Stimulated activated CD8-positive, alpha-beta memory T cell treated with anti-CD3 and anti-CD28 coated beads, Interleukin-12 subunit alpha, Interleukin-12 subunit beta, amount 100 ng/mL, for 4 hours (primary cell): ENCODE data around the gene CCDC141.

Source experiments
- DNase-seq: peaks from one replicate; pipeline ENCODE4 v3.0.0-alpha.2; 2020; ENCODE audit warnings: low read depth

CCDC141 gene

DNA sequence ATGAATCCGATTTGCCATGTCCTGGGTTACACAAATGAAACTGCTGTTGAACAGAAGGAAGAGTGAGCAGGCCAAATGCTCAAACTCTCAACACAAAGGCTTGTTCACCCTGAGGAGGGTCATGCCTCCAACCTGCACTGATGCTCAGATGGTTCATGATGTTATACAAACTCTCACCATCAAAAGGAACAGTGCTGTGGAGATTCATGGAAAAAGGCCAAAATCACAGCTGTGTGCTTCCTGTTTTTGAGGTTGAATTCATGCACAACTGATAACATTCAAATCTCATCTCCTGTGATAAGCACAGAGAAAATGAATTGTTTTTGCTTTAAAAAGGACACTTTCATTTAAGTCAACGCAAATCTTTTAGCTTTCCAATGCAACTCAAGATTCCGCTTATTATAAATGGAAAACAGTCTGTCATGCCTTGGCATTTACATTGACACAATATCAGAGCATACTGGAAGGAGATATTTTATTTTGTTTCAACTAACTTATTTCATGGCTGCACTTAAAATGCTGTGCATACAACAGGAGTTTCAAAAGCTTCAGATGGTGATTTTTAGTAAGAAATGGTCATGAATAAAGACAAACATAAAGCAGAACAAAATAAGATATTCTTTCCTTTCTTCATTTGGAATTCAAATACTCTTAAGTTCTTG, 220.5 kb downstream of the CCDC141 start:
- DNase-seq: no peak

DNA sequence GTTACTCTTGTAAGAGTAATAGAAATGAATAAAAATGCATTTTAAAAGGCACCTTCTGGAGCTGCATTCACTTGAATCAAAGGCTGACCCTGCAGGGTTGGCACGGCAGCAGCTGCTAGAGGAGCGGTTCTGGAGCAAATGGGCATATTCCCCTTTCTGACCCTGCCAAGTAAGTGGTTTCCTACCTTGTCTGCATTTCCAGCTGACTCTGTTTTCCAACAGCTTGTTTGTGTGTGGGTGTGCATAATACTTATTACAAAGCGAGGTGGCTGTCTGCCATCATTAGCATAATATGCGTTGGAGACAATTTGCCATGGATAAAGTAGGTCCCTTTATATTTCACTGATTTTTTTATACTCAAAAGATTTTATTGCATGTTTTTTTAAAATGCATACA, 221.5 kb downstream of the CCDC141 start:
- DNase-seq: no peak

DNA sequence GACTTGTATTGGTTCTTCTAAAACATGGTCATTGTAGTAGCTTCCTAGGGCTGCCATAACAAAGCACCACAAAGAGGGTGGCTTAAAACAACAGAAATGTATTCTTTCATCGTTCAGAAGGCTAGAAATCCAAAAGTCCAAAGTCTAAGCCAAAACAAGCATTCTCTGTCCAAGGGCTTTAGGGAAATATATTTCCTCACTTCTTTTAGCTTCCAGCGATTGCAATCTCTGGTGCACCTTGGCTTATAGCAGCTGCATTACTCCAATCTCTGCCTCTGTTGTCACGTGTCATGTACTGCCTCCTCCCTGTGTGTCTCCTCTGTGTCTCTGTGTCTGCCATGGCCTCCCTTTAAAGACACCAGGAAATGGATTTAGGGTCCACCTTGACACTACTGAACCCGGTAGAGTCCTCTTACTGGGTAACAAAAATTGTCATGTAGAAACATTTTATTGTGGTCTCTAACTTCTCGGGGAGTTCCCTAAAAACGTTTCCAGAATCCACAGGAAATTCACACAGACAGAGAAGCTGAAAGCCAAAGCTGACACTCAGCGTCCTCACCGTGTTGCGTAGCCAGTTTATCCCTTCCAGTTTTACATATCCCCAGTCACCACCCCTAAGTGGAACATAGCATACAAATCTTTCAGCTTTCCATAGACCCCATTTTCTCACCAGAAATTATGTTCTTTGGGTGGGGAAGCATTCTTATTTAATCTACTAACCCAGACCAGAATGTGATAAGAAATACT, 222.0 kb downstream of the CCDC141 start:
- no peak for DNase-seq

DNA sequence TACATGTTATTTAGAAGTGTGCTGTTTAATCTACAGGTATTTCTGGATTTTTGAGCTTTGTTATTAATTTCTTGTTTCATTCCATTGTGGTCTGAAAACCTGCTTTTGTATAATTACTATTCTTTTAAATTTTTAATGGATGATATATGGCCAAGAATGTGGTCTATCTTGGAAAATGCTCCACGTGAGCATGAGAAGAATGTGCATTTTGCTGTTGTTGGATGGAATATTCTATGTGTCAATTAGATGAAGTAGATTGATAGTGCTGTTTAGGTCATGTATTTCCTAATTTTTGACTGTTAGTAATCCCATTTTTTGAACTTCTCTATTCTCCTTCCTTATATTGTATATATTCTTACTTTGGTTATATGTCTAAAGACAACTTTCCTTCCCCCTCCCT, 222.8 kb downstream of the CCDC141 start:
- no peak for DNase-seq

DNA sequence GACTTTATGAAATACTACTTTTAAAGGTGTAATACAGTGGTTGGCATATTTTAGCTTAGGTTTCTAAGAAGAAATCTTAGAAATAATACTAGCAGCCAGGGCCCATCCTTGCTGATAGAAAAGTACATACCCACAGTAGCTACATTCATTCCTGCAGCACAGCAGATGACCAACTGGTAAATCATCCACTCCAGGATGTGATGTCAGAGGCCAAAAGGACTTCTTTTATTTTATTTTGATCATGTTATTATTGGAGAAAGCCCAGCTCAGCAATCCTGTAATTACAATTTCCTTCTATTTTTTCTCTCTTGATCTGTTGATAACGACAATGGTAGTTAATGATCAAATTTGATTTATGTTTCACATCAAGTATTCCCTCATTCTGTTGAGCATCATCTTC, 224.8 kb downstream of the CCDC141 start:
- DNase-seq: no peak

DNA sequence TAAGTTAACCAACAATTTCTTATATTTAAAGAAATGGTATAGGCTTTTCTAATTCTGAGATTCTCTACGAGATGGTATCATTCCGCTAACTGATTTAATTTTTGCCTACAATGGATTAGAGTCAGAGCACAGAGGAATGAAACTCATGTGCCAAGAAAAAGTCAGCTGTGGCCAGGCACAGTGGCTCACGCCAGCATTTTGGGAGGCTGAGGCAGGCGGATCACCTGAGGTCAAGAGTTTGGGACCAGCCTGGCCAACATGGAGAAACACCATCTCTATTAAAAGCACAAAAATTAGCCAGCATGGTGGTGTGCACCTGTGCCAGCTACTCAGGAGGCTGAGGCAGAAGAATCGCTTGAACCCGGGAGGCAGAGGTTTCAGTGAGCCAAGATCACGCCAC, 225.8 kb downstream of the CCDC141 start:
- no peak for DNase-seq

DNA sequence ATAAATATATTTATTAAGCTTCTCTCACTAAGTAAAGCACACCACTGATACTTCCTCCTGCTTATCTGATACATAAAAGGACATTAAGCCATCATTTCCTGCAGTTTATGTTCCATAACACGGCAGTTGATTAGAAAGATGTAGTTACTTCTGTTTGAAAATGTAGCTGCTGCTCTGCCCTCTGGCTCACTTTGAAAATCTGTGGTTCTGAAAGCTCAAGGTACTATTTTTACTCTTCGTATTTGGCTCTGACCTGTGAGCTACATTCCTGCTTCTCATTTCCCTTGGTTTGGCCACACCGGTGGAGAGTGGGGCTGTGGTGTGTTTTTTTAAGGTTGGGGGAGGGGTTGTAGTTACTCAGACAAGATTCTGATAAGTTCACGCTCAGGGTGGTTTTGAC, 229.9 kb downstream of the CCDC141 start:
- DNase-seq: no peak

DNA sequence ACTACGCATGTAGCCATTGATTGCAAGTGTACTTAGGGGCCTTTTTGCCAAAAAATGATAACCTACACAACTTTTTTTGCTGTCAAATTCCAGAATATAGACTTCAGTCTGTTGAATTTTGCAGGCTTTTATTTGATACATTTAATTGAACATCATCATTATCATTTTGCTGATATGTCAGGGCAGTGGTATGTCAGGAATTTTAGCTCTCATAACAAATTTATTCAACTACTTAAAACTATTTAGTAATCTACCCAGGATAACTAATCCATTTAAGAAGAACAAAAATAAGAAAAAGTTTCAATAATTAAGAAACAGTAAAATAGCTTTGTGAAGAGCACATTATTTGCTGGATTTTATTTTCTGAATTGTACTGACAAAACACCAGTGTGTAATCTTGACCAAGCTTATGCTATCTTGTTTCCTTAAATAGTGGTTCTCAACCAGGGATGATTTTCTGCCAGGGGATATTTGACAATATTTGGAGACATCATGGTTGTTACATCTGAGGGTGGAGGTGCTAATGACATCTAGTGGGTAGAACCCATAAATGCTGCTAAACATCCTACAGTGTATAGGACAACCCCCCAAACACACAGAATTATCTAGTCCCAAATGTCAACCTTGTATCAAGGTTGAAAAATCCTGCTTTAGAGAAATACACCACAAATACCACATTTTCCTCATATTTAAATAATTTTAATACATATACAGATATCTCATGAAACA, 230.6 kb downstream of the CCDC141 start:
- DNase-seq: no peak

DNA sequence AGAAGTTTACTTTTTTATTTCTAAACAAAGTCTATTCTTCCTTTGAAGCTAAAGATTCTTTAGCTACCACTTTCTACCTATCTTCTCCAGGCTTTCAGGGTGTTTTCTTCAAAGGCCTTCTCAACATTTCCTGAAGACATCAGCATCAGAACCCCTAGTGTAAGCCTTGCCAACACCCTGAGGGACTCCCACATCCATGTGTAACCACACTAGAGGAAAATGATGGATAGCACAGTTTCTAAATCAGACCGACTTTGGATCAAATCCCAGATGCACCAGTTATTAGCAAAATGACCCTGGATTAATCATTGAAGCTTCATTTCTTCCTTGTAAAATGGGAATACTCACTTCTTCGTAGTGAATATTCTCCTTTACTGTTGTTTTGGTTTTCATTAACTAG, 238.0 kb downstream of the CCDC141 start:
- no peak for DNase-seq

DNA sequence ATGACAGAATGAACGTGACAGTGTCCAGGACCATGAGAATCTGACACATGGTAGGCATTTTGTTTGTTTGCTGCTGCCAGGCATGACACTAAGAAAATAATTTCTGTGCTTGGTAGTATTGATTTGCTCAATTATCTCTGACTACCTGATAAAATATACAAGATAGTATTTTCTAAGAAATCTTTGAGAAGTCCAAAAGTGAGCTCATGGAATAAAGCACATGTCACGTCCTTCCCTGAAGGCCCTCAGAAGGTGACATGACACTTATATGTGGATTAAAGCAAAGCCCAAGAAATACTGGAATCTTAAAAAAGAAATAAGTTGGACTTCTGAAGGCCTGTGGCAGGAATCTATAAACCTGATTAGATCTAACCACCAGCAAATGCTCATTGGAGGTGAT, 238.9 kb downstream of the CCDC141 start:
- no peak for DNase-seq

DNA sequence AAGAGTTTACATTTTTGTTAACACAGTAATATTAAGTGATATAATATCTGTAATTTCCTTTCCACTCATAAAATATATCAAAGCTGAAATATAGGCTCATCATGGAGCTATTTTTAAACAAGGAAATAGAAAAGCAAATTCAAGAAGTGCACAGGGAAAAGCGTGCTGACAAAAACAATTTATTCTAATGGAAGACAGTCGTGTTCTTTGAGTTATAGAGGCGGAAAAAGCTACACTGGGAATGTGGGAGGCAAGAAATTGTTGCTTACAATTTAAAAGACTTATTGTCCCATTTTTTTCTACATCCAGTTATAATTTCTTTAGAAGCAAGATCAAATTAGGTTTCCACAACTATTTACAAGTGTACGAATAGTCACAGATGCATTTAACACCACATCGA, 239.5 kb downstream of the CCDC141 start:
- no peak for DNase-seq

DNA sequence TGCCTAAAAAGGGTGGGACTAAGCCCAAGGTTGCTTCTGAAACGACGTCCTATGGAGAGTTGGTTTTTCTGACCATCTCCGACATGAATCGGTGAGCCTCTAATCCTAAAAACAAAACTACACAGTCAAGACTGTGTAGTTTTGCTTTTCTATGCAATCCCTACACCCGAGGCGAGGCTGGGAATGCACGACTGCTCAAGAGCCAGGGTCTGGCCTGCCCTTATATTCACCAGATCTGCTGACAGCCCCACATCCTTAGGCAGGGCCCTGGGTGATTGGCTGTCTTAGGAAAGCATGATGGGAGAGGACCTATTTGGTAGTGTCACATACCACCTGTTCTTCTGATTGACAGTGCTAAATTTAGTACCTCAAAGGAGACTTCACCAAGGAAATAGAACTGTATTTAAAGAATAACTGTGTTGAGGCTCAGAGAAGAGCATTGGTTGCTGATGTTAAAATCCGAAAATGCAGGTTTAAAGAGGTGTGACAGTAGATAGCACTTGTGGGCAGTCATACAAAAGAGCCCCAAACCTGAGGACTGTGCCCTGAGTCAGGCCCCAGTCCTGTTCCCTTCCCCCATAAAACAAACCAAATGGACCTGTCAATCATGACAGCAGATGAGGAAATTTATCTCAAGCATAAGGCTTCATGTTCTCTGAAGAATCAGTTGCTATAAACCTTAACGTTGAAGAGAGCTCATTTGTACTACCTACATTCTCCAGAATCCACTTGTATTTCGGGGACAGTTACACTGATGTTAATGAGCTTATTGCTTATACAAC, 242.5 kb downstream of the CCDC141 start, which contains the start of gene TTN:
Gene TTN (minus strand): TSS at position 197 of the 782 bp plus-strand sequence. CDS start 2,781 bp downstream, outside the sequence.
- DNase-seq: no peak

DNA sequence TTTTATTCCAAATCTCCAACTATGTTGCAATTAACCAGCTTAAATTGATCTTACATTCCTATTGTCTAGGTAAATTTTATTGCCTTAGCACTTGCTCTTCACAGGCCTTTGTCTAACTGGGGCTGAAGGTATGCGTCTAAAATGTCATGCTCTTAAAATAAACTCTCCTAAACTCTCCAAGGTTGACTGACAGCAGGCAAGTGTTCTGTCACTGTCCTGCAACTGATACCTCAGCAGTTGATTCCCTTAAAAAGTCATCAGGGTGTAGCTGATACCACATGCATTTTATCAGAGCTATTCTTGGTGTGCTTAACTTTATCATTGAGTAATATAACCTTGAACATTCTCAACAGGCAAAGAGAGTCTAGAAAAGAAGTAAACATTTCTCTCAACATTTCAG, 243.4 kb downstream of the CCDC141 start:
- DNase-seq: no peak

DNA sequence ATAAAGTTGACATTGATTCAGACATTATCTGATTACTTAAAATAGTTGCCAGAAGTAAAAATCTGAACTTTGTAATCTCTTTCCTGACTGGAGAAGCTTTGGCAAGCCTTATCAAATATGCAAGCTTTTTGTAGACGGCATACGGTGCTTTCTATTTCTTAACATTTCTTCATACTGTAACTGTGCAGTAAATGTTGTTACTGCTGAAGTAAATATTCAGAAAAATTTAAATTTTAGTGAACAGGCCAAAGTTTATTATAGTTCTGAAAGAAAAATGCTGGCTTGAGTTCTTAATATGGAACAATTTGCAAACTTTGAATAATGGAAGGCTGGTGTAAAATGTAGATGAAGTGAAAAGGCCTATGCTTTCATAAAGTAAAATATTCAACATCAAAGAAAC, 244.5 kb downstream of the CCDC141 start:
- DNase-seq: no peak

DNA sequence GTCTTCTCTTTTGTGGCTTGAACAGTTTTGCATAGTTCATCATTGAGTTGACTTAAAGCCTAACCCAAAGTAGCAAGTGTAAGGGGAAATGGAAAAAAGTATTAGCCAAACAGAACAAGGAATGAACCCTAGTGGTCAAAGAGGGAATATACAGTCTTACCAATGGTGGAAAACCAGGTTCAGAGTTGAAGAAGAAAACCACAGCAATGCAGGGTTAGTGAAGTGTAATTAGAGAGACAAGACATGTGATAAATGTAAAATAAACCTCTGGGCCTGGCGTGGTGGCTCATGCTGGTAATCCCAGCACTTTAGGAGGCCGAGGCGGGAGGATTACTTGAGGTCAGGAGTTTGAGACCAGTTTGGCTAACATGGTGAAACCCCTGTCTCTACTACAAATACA, 245.1 kb downstream of the CCDC141 start:
- no peak for DNase-seq

DNA sequence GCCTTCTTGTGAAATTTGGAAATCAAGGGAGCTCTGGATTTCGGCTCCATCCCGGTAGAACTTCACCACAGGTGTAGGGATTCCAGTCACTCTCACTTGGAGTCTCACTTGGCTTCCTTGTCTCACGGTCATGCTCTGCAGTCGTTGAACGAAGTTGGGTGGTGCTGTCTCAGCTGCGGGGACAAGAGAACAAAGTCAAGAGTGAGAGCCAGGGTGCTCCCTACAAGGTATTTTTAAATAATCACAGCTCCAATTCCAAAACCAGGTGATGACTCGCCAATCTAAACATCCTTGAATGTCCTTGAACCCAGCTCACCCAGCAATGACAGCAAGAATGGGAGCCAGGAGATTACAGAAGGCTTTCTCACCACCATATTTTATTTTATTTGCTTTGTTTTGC, 249.4 kb downstream of the CCDC141 start:
- DNase-seq: no peak

DNA sequence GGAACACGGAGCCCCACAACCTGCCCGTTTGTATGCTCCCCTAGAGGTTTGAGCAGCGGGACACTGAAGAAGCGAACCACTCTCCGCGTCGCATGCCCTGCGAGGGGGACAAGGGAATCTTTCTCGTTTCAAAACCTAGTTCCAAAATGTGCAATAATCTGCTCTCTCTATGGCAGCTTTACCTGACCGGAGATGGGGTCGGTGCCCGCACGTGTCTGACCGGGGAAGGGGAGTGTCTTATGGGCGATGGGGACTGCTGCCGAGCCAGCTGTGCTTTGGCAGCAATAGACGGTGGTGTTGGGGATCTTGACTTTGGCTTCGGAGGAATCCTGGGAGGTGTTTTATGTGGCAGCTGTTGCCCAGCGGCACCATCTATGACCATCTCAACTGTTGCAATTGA, 250.6 kb downstream of the CCDC141 start:
- DNase-seq: no peak

DNA sequence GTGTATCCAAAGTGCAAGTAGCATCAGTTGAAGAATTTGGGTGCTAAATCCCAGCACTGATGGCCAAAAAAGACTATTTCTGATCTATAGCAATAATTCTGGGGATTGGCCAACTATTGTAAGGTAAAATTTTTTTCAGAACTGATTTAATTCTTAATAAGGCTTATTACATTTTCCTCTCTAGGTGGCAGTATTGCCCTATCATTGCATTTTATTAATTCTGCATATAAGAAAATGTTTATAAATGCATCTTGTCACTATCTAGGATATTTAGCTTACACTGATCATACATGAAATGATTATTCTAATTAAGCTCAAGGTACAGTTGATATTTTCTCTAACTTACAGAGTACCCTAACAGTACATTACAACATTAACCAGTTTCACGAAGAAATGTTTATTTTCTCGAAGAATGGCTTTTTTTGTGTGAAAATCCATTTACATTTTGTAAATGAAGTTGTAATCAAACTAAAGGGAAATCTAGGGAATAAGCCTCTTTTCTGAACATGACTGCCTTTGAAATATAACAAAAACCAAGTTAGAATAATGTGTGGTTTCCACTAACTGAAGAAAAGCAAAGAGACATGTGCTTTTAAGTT, 253.8 kb downstream of the CCDC141 start:
- no peak for DNase-seq

DNA sequence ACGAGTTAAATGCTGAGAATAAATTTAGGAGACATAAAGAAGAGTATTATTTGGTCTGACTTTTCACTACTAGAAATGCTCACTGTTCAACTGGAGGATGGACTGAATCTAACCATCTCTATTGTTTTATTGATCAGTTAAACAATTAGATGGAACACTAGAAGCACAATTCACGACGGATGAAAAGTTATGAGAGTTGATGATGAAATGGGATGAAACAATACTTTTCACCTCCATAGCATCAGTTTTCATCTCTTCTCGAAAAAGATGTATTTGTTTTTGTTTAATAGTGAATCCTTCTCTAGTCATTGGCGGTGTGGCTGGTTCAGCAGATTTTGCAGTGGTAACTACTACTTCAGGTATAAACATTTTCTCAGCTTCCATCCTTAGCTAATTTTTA, 262.0 kb downstream of the CCDC141 start:
- no peak for DNase-seq

DNA sequence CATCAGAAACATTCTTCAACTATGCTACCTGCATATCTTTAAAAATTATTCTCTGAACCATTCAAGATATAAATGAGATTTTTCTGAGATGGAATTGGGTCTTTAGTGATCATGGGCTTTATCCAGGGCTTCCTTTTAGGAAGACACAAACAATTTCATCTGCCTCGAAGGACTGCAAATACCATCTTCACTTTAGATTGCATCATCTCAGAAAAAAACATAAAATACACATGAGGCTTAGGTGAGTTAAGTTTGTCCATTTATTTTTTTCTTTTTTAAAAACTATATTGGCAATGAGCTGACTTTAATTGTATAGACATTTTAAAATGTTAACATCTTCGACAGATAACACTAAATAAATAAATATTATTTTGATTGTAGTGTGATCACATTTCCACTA, 262.8 kb downstream of the CCDC141 start:
- DNase-seq: no peak

DNA sequence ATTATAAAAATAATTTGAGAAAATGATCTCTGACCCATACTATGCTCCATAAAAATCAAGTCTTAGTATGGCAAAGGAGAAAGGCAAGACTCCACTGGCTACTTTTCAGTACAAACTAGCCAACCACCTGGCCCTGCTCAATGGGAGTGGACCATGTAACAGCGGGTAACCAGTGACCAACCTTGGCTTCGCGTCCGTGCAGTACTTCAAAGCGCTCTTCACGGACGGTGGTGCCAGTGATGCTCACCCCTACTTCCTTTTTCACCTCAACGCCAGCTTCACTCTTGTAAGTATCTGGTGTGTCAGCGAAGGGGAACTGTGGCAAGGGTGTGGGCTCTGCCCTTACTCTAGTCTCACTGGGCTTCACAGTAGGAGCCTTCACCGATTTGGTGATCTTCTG, 266.0 kb downstream of the CCDC141 start:
- DNase-seq: no peak

DNA sequence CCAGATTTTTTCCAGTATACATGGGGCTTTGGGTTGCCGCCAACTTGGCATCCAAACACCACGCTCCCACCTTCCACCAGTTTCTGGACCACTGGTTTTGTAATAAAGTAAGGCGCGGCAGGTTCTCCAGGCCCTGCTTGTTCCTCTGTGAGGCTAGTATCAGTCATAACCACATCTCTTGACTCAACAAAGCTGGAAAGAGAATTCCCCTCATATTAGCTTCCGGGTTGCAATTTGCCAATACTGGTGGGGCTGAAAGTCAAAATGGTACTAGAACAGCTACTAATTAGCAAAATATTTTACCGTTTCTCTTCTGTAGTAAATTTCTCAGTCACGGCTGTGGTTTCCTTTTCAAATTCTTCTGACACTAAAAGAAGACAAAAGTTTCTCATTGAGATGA, 267.7 kb downstream of the CCDC141 start:
- DNase-seq: no peak
